Immature natural killer cell (primary cell): ENCODE results near the gene ZNF831. TPM values are rescaled to one million over a fixed set of nuclear protein-coding genes. Genes with fewer than 3 reads are reported as not detected.

Experiments used
- DNase-seq, 3 donors: peaks; one replicate each; pipeline ENCODE4 v3.0.0; 2022; ENCODE audit warnings: mixed read lengths in 1 of 3
- H3K27ac Mint-ChIP-seq, 6 donors: one replicate each; pipeline ENCODE4 v1.8.0; 2020; ENCODE audit warnings: mixed read lengths in 6 of 6, mild to moderate bottlenecking in 5 of 6, inconsistent platforms in 4 of 6, moderate library complexity in 3 of 6
- H3K27me3 Mint-ChIP-seq, 3 donors: one replicate each; pipeline ENCODE4 v1.8.0; 2020 to 2021; ENCODE audit warnings: low read depth in 3 of 3, mild to moderate bottlenecking in 3 of 3, mixed read lengths in 3 of 3, moderate library complexity in 3 of 3, inconsistent platforms in 1 of 3
- H3K36me3 Mint-ChIP-seq, 3 donors: one replicate each; pipeline ENCODE4 v1.8.0; 2020; ENCODE audit warnings: mixed read lengths in 3 of 3, inconsistent platforms in 2 of 3, mild to moderate bottlenecking in 2 of 3
- H3K4me1 Mint-ChIP-seq, 2 donors: one replicate each; pipeline ENCODE4 v1.8.0; 2020; ENCODE audit warnings: inconsistent platforms in 2 of 2, mild to moderate bottlenecking in 2 of 2, mixed read lengths in 2 of 2, moderate library complexity in 1 of 2
- H3K4me3 Mint-ChIP-seq, 5 donors: one replicate each; pipeline ENCODE4 v1.8.0; 2020; ENCODE audit warnings: mild to moderate bottlenecking in 5 of 5, mixed read lengths in 5 of 5, inconsistent platforms in 3 of 5, moderate library complexity in 3 of 5
- H3K9me3 Mint-ChIP-seq, 6 donors: one replicate each; pipeline ENCODE4 v1.8.0; 2020; ENCODE audit warnings: mild to moderate bottlenecking in 6 of 6, mixed read lengths in 6 of 6, inconsistent platforms in 4 of 6, moderate library complexity in 3 of 6
- polyA plus RNA-seq, 3 donors: library from polyadenylated mRNA; unstranded; fragments of 300-500 nt; fragmentation: Illumina TruSeq; gene quantifications; one replicate each; pipeline ENCODE4 v1.2.3, GENCODE V29; 2021

ZNF831 gene
- polyA plus RNA-seq = 1 to 10 TPM in 2 of 3 donors, under 1 TPM in 1; 0.59 to 8.4 (median 2.0) TPM

GRCh38 chr20:59163631-59164530 is at the start of gene ZNF831:
Gene ZNF831 (plus strand): TSS chr20:59163821. CDS start chr20:59191020, 27,199 bp downstream.
- H3K36me3 Mint-ChIP-seq = peaks cover 0 to 16% (median 4%) of the 10 kb centered on the region in 3 donors
- H3K27ac Mint-ChIP-seq = peak within 1 kb of the TSS; percentile 94 to 99 (median 98)
- DNase-seq = peak; percentile 66 to 71 (median 69)
- no peaks in the 10 kb centered on the region for H3K9me3 Mint-ChIP-seq
- H3K4me3 Mint-ChIP-seq = peak within 1 kb of the TSS; percentile 83 to 91 (median 89)
- H3K4me1 Mint-ChIP-seq = peaks cover 94 to 100% of the 10 kb centered on the region in 2 donors
- H3K27me3 Mint-ChIP-seq = peaks cover 4 to 12% (median 11%) of the 10 kb centered on the region in 3 donors

GRCh38 chr20:59117526-59117925 is 46.1 kb upstream of the ZNF831 start:
- H3K4me3 Mint-ChIP-seq = peak overlapping the region in 1 of 5 donors; percentile 26
- H3K9me3 Mint-ChIP-seq = peaks cover 0 to 1% (median 0%) of the 10 kb centered on the region in 6 donors
- peak in 1 of 3 donors; percentile 34 for DNase-seq
- peaks cover 48 to 54% of the 10 kb centered on the region in 2 donors for H3K4me1 Mint-ChIP-seq
- peaks cover 4 to 11% (median 7%) of the 10 kb centered on the region in 3 donors for H3K27me3 Mint-ChIP-seq
- peak overlapping the region in 5 of 6 donors; percentile 21 to 89 (median 50) for H3K27ac Mint-ChIP-seq
- H3K36me3 Mint-ChIP-seq = peaks cover 0 to 3% (median 0%) of the 10 kb centered on the region in 3 donors

GRCh38 chr20:59118855-59119254 is 44.8 kb upstream of the ZNF831 start:
- Mint-ChIP-seq H3K4me3 (no peak overlapping the region), H3K36me3 (no peaks in the 10 kb centered on the region), H3K9me3 (peaks cover 0 to 1% (median 0%) of the 10 kb centered on the region in 6 donors), H3K4me1 (peaks cover 61 to 67% of the 10 kb centered on the region in 2 donors), H3K27ac (peak overlapping the region in 2 of 6 donors; percentile 67 to 82), H3K27me3 (peaks cover 4 to 11% (median 7%) of the 10 kb centered on the region in 3 donors)
- DNase-seq = no peak

GRCh38 chr20:59120491-59120890 is 43.1 kb upstream of the ZNF831 start:
- peak overlapping the region; percentile 54 to 84 (median 73) for H3K4me3 Mint-ChIP-seq
- peaks cover 6 to 12% (median 7%) of the 10 kb centered on the region in 3 donors for H3K27me3 Mint-ChIP-seq
- peaks cover 65 to 73% of the 10 kb centered on the region in 2 donors for H3K4me1 Mint-ChIP-seq
- H3K27ac Mint-ChIP-seq = peak overlapping the region; percentile 79 to 95 (median 84)
- H3K36me3 Mint-ChIP-seq = no peaks in the 10 kb centered on the region
- peak; percentile 70 to 77 (median 75) for DNase-seq
- peaks cover 0 to 1% (median 0%) of the 10 kb centered on the region in 6 donors for H3K9me3 Mint-ChIP-seq

GRCh38 chr20:59120919-59121318 is 42.7 kb upstream of the ZNF831 start:
- Mint-ChIP-seq H3K36me3 (no peaks in the 10 kb centered on the region), H3K27ac (peak overlapping the region; percentile 79 to 95 (median 84)), H3K27me3 (peaks cover 6 to 12% (median 7%) of the 10 kb centered on the region in 3 donors), H3K4me3 (peak overlapping the region; percentile 54 to 84 (median 73)), H3K9me3 (peaks cover 0 to 1% (median 0%) of the 10 kb centered on the region in 6 donors), H3K4me1 (peaks cover 65 to 73% of the 10 kb centered on the region in 2 donors)
- no peak for DNase-seq

- Mint-ChIP-seq H3K27ac (peak overlapping the region; percentile 79 to 95 (median 84)), H3K9me3 (peaks cover 0 to 1% (median 0%) of the 10 kb centered on the region in 6 donors), H3K27me3 (peaks cover 6 to 12% (median 7%) of the 10 kb centered on the region in 3 donors), H3K36me3 (no peaks in the 10 kb centered on the region), H3K4me3 (peak overlapping the region; percentile 73 to 84 (median 80)), H3K4me1 (peaks cover 66 to 69% of the 10 kb centered on the region in 2 donors)
- peak in 2 of 3 donors; percentile 22 for DNase-seq
Observed at GRCh38 chr20:59121714-59122565, 41.7 kb upstream of the ZNF831 start.

- peaks cover 6 to 13% (median 7%) of the 10 kb centered on the region in 3 donors for H3K27me3 Mint-ChIP-seq
- H3K4me1 Mint-ChIP-seq = peaks cover 63 to 64% of the 10 kb centered on the region in 2 donors
- DNase-seq = peak in 1 of 3 donors; percentile 24
- peak overlapping the region; percentile 79 to 95 (median 84) for H3K27ac Mint-ChIP-seq
- peak overlapping the region; percentile 73 to 84 (median 80) for H3K4me3 Mint-ChIP-seq
- peaks cover 0 to 1% (median 0%) of the 10 kb centered on the region in 6 donors for H3K9me3 Mint-ChIP-seq
- H3K36me3 Mint-ChIP-seq = no peaks in the 10 kb centered on the region
Observed at GRCh38 chr20:59122566-59122919, 41.1 kb upstream of the ZNF831 start.

- Mint-ChIP-seq H3K36me3 (no peaks in the 10 kb centered on the region), H3K4me3 (peak overlapping the region; percentile 73 to 84 (median 80)), H3K27me3 (peaks cover 6 to 13% (median 7%) of the 10 kb centered on the region in 3 donors), H3K4me1 (peaks cover 57 to 58% of the 10 kb centered on the region in 2 donors), H3K9me3 (peaks cover 0 to 1% (median 0%) of the 10 kb centered on the region in 6 donors), H3K27ac (peak overlapping the region; percentile 79 to 95 (median 84))
- DNase-seq = peak; percentile 42 to 48 (median 47)
Observed at GRCh38 chr20:59123011-59123677, 40.5 kb upstream of the ZNF831 start.

GRCh38 chr20:59123678-59124255 is 39.9 kb upstream of the ZNF831 start:
- Mint-ChIP-seq H3K9me3 (peaks cover 0 to 1% (median 0%) of the 10 kb centered on the region in 6 donors), H3K4me3 (peak overlapping the region; percentile 73 to 84 (median 80)), H3K36me3 (no peaks in the 10 kb centered on the region), H3K4me1 (peaks cover 52 to 55% of the 10 kb centered on the region in 2 donors), H3K27me3 (peaks cover 6 to 16% (median 7%) of the 10 kb centered on the region in 3 donors), H3K27ac (peak overlapping the region; percentile 79 to 95 (median 84))
- DNase-seq = no peak

GRCh38 chr20:59124296-59125029 is 39.2 kb upstream of the ZNF831 start:
- no peaks in the 10 kb centered on the region for H3K36me3 Mint-ChIP-seq
- peak overlapping the region in 2 of 5 donors; percentile 48 to 50 for H3K4me3 Mint-ChIP-seq
- DNase-seq = no peak
- peaks cover 6 to 16% (median 7%) of the 10 kb centered on the region in 3 donors for H3K27me3 Mint-ChIP-seq
- H3K9me3 Mint-ChIP-seq = peaks cover 0 to 1% (median 0%) of the 10 kb centered on the region in 6 donors
- H3K27ac Mint-ChIP-seq = peak overlapping the region; percentile 54 to 95 (median 84)
- H3K4me1 Mint-ChIP-seq = peaks cover 50 to 51% of the 10 kb centered on the region in 2 donors

- no peaks in the 10 kb centered on the region for H3K9me3 Mint-ChIP-seq
- DNase-seq = no peak
- no peaks in the 10 kb centered on the region for H3K36me3 Mint-ChIP-seq
- peaks cover 5 to 18% (median 6%) of the 10 kb centered on the region in 3 donors for H3K27me3 Mint-ChIP-seq
- peaks cover 41 to 43% of the 10 kb centered on the region in 2 donors for H3K4me1 Mint-ChIP-seq
- peak overlapping the region in 2 of 6 donors; percentile 11 to 21 for H3K27ac Mint-ChIP-seq
- H3K4me3 Mint-ChIP-seq = no peak overlapping the region
Observed at GRCh38 chr20:59125332-59125731, 38.3 kb upstream of the ZNF831 start.

- peaks cover 36 to 40% of the 10 kb centered on the region in 2 donors for H3K4me1 Mint-ChIP-seq
- H3K4me3 Mint-ChIP-seq = no peak overlapping the region
- H3K27me3 Mint-ChIP-seq = peaks cover 5 to 13% (median 6%) of the 10 kb centered on the region in 3 donors
- H3K27ac Mint-ChIP-seq = peak overlapping the region in 1 of 6 donors; percentile 3
- no peaks in the 10 kb centered on the region for H3K36me3 Mint-ChIP-seq
- no peak for DNase-seq
- H3K9me3 Mint-ChIP-seq = no peaks in the 10 kb centered on the region
Observed at GRCh38 chr20:59125836-59126235, 37.8 kb upstream of the ZNF831 start.
